ENCODE results near the gene P2RY8.
"Not testable (repeated sequence)": the region's sequence is repeated elsewhere in the genome, so short reads cannot be mapped to it uniquely, and the experiment has no call there.

Gene P2RY8

GRCh38 chrX:1465286-1466231 is 71.4 kb downstream of the P2RY8 start:
- no peak for DNase-seq (ENCODE audit: low read depth, low spot score)

DNA sequence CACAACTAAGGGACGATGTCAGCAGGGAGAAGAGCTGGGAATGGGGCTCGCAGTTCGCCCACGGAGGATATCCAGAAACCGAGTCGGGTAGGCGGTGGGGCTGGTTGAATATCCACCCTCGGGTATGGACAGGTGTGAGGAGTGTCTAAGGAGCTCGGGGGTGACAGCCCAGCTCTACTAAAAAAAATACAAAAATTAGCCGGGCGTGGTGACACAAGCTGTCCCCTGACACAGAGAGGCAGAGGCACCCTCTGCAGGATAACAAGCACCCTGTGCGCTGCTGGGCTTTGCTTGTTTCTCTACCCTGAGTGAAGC is 72.1 kb downstream of the P2RY8 start:
- no peak for DNase-seq (ENCODE audit: low read depth, low spot score)

GRCh38 chrX:1464041-1464970 is 72.7 kb downstream of the P2RY8 start:
- DNase-seq (ENCODE audit: low read depth, low spot score), result no peak

- no peak for DNase-seq (ENCODE audit: low read depth, low spot score)
Observed at GRCh38 chrX:1463581-1463980, 73.4 kb downstream of the P2RY8 start.

GRCh38 chrX:1462596-1463251 is 74.3 kb downstream of the P2RY8 start:
- DNase-seq (ENCODE audit: low read depth, low spot score), result no peak

- no peak for DNase-seq (ENCODE audit: low read depth, low spot score)
Observed at GRCh38 chrX:1462110-1462509, 74.9 kb downstream of the P2RY8 start.

- DNase-seq (ENCODE audit: low read depth, low spot score), result no peak
Observed at GRCh38 chrX:1455948-1456280, 81.1 kb downstream of the P2RY8 start.

DNA sequence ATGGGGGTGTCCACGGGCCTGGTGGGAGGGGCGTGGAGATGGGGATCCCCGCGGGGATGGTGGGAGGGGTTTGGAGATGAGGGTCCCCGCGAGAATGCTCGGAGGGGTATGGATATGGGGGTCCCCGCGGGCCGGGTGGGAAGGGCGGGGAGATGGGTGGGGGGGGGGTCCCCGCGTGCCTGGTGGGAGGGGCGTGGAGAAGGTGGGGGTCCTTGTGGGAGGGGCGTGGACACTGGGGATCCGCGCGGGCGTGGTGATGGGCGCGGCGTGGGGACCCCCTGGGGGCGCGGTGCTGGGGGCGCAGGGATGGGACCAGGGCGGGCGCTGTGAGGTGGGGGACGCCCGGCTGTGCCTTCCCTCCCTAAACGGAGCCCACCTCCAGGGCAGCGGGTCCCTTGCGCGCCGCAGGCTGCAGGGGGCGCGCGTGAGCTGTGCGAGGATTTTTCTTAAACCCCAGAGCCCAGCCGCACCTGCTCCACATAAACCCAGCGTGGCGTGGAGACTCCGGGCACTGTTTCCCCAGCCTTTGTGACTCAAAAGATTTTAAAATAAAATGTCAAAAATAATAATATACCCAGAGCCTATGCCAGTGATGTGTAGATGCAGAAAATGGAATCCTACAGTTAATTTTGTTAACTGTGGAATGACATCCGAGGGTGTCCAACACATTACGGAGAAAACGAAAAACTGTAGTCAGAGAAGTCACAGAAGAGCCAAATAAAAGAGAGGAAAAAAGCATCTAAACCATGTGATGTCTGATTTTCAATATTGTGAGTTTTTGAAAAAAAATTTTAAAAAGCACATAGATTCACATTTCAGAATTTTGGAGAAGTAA is 82.8 kb downstream of the P2RY8 start:
- DNase-seq (ENCODE audit: low read depth, low spot score), result peak; percentile 26

DNA sequence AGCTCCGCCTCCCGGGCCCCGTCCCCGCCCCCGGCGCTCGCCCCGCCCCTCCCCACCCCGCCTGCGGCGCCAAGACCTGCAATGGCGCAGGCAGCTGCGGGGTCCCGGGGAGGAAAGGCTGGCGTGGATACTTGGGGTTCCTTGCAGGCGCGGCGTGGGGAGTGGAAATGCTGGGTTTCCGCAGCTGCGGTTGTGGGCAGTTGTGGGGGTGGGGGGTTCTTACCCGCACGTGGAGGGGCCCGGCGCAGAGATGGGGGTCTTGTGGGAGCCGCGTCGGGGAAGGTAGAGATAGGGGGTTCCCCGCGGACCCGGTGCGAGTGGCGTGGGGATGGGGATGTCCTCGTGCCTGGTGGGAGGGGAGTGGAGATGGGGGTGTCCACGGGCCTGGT is 83.6 kb downstream of the P2RY8 start:
- DNase-seq (ENCODE audit: low read depth, low spot score), result no peak

DNA sequence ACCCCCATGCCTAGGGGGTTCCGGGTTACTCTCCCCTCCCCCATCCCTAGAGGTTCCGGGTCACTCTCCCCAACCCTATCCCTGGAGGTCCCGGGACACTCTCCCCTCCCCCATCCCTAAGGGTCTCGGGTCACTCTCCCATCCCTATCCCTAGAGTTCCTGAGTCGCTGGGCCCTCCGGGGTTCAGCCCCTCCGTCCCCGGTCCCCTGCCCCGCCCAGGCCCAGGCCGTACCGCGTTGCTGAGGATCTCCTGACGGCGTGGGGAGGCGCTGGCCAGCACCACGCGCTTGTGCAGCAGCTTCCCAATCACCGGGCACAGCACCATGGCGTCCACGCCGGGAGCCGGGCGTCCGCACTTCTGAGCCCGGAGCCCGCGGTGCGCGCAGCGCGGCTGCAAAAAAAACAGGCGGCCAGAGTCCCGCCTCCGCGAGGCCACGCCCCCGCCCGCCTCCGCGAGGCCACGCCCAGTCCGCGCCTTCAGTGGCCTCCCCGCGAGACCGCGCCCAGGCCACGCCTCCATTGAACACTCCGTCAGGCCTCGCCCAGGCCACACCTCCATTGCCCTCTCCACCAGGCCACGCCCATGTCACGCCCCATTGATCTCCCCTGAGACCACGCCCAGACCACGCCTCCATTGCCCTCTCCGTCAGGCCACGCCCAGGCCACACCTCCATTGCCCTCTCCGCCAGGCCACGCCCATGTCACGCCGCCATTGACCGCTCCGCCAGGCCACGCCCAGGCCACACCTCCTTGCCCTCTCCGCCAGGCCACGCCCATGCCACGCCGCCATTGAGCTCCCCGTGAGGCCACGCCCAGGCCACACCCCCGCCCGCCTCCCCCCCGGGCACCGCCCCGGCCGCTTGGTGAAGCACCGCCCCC is 84.2 kb downstream of the P2RY8 start, which contains the start of gene ASMTL:
Gene ASMTL (minus strand): TSS at position 394 of the 879 bp plus-strand sequence. CDS start 69 bp downstream, at position 325.
- DNase-seq (ENCODE audit: low read depth, low spot score), result peak; percentile 100

- no peak for DNase-seq (ENCODE audit: low read depth, low spot score)
Observed at GRCh38 chrX:1451661-1452515, 85.1 kb downstream of the P2RY8 start.

DNA sequence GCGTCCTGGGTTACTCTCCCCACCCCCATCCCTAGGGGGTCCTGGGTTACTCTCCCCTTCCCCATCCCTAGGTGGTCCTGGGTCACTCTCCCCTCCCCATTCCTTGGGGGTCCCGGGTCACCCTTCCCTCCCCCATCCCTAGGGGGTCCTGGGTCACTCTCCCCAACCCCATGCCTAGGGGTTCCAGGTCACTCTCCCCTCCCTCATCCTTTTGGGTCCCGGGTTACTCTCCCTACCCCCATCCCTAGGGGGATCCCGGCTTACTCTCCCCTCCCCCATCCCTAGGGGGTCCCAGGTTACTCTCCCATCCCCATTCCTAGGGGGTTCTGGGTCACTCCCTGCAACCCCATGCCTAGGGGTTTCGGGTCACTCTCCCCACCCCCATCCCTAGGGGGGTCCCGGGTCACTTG is 85.7 kb downstream of the P2RY8 start:
- no peak for DNase-seq (ENCODE audit: low read depth, low spot score)

DNA sequence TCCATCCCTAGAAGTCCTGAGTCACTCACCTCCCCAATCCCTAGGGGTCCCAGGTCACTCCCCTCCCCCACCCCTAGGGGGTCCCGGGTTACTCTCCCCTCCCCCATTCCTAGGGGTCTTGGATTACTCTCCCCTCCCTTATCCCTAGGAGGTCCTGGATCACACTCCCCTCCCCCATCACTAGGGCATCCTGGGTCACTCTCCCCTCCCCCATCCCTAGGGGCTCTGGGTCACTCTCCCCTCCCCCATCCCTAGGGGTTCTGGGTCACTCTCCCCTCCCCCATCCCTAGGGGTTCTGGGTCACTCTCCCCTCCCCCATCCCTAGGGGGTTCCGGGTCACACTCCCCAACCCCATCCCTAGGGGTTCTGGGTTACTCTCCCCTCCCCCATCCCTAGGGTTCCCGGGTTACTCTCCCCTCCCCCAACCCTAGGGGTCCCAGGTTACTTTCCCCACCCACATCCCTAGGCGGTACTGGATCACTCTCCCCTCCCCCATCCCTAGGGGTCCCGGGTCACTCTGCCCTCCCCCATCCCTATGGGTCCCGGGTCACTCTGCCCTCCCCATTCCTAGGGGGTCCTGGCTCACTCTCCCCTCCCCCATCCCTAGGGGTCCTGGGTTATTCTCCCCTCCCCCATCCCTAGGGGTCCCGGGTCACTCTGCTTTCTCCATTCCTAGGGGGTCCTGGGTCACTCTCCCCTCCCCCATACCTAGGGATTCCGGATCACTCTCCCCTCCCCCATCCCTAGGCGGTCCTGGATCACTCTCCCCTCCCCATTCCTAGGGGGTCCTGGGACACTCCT is 86.4 kb downstream of the P2RY8 start:
- DNase-seq (ENCODE audit: low read depth, low spot score), result no peak

DNA sequence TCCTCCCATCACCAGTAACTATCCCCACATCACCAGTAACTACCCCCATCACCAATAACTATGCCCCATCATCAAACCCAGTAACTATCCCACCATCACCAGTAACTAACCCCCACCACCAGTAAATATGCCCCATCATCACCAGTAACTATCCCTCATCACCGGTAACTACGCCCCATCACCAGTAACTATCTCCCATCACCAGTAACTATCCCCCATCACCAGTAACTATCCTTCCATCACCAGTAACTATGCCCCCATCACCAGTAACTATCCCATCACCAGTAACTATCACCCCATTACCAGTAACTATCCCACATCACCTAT is 87.2 kb downstream of the P2RY8 start:
- no peak for DNase-seq (ENCODE audit: low read depth, low spot score)

- DNase-seq (ENCODE audit: low read depth, low spot score), result no peak
Observed at GRCh38 chrX:1449036-1449822, 87.8 kb downstream of the P2RY8 start.

DNA sequence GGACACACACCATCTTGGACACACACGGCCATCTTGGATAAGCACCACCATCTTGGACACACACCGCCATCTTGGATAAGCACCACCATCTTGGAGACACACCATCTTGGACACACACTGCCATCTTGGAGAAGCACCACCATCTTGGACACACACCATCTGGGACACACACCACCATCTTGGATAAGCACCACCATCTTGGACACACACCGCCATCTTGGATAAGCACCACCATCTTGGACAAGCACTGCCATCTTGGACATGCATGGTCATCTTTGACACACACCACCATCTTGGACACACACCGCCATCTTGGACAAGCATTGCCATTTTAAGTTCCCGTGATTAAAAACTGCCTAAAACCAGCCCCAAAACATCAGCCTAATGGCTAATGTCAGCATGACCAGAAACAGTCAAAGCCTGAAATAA is 88.4 kb downstream of the P2RY8 start:
- DNase-seq (ENCODE audit: low read depth, low spot score), result not testable (repeated sequence)

DNA sequence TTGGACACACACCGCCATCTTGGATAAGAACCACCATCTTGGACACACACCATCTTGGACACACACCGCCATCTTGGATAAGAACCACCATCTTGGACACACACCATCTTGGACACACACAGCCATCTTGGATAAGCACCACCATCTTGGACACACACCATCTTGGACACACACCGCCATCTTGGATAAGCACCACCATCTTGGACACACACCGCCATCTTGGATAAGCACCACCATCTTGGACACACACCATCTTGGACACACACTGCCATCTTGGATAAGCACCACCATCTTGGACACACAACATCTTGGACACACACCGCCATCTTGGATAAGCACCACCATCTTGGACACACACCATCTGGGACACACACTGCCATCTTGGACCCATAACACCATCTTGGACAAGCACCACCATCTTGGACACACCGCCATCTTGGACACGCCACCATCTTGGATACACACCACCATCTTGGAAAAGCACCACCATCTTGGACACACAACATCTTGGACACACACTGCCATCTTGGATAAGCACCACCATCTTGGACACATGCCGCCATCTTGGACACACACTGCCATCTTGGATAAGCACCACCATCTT is 88.9 kb downstream of the P2RY8 start:
- DNase-seq (ENCODE audit: low read depth, low spot score), result not testable (repeated sequence)
